ENCODE data around the gene ITPR2.

ITPR2 gene

DNA sequence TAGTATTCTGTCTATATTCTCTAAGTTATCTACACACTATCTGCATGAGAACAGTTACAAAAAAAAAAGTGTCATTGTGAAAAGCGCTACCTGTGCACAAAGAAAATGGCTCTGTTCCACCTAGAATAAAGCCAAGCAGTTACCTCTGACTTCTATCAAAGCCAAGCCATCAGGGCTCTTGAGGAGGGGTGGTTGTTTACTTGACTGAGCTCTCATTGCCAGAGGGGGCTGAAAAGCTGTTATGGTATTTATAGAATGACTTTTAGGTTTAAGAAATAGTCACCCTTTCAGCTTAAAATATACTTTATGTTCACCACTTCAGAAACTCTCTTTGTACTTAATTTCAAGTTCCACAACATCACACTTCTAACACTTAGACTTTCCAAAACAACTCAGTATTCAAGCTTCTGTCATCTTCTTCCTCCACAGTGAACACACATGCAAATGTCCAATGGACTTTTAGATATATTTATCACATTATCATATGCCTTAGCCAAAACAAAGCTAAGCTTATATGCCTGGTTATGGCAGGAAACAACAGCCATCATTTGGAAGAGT lies 7.5 kb downstream of the ITPR2 start:
- in situ Hi-C loops (cut with MboI; ENCODE audit: low sequenced_read_pairs) = no loop called here

GRCh38 chr12:26823390-26823789 lies 9.6 kb downstream of the ITPR2 start:
- in situ Hi-C loops (cut with MboI; ENCODE audit: low sequenced_read_pairs) = no loop called here

DNA sequence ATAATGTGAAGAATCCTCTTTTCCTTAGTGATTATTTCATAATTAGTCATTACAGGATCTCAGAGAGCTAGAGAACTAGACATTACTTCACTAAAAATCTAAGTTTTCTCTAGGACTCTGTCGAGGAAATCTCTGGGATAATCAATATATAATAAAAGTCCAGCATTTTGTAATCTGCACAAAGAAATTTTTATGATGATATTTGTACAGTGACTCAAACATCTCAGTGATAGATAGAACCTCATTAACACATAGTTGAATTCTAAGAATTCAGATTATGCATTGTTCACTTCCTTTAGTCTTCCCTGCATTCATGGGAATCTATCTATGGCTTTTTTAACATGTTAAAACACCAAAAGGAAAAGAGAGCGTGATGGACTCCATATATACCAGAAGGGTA lies 11.0 kb downstream of the ITPR2 start:
- in situ Hi-C loops (cut with MboI; ENCODE audit: low sequenced_read_pairs) = no loop called here

DNA sequence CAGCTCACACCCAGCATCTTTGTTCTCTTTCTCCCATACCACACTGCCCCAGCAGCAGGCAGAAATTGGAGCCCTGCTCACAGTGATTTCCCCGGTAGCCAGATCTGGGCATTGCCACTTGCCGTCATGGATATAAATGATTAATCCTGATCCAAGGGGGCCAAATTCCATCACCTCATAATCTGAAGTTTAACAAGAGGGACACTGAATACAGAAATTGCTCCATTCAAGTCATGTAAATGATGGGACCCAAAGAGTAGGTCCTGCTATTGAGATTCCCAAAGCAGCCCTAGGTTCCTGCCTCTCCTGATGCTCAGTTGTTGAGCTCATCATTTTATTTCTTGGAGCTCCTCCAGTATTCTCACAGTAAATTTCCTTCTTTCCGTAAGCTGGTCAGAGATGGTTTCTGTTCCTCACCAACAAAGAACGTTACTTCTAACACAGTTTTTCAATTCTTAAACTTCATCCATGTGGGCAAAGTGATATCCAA lies 11.7 kb downstream of the ITPR2 start:
- in situ Hi-C loops (cut with MboI; ENCODE audit: low sequenced_read_pairs) = no loop called here

GRCh38 chr12:26818636-26819035 lies 14.4 kb downstream of the ITPR2 start:
- in situ Hi-C loops (cut with MboI; ENCODE audit: low sequenced_read_pairs) = no loop called here

DNA sequence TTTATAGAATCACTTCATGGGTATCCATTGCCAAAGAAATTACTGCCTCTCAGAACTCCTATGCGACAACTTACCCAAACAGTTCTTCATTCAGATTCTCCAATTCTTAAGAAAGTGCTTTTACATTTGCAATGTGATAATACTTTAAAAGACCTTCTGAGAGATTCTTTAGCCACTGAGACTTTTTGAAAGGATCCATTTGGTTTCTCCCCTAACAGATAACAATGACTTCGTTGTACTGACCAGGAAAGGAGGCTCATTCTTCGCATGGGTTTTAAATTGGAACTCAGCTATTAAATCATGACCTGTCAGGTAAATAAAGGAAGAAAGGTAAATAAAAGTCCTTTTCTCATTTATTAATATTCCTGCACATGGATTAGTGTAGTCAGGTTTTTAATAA lies 14.8 kb downstream of the ITPR2 start:
- in situ Hi-C loops (cut with MboI; ENCODE audit: low sequenced_read_pairs) = no loop called here

DNA sequence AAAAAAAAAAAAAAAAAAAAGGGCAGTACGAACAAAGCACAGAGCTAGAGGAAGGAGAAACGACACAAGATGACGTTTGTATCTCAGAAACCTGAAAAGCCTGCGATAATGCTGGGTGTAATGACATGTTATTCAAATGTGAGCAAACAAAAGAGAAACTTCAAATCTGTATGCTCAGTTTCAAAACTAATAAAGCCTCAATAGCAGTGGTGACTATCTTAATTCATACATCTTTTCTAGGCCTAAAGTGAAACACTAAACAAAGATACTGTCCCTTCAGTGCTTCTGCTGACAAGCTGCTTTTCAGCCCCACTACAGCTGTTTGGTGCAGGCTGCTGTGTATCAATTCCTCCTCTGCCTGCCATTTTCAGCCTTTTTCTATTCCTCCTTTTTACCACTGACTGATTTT lies 15.8 kb downstream of the ITPR2 start:
- in situ Hi-C loops (cut with MboI; ENCODE audit: low sequenced_read_pairs) = no loop called here

DNA sequence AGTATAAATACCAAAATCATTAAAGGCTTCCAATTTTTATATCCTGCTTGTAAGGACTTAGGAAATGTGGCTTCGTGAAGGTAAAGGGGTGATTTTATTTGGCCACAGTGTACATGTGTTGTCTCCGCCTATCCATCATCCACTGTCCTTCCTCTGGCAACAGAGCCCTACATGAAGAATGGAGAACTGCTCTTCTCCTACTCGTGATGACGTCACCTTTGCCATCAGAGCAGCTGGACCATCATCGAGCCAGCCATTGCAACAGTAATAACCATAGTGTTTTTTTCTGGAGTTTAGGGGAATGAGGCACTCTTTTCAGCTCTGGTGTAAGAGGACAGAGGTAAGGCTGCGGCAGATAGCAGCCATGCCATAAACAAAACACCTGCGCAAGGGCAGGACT lies 19.2 kb downstream of the ITPR2 start:
- in situ Hi-C loops (cut with MboI; ENCODE audit: low sequenced_read_pairs) = no loop called here

DNA sequence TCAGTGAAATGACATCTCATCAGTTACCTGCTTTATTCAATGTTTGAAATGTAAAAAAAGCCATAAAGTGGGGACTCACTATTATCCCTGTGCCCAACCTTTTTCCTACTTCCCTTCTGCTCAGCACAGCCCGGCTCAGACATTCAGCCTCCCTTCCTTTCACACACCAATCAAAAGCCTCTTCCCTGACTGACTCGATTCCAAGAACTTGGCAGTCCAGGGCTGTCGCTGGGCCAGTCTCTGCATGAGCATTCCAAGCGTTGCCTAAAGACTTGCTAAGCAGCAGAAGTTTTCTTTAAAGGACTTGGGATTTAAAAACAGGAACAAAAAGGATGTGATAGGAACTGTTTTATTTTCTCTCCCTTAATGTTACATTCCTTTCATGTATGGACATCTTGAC lies 22.7 kb downstream of the ITPR2 start:
- in situ Hi-C loops (cut with MboI; ENCODE audit: low sequenced_read_pairs) = no loop called here

DNA sequence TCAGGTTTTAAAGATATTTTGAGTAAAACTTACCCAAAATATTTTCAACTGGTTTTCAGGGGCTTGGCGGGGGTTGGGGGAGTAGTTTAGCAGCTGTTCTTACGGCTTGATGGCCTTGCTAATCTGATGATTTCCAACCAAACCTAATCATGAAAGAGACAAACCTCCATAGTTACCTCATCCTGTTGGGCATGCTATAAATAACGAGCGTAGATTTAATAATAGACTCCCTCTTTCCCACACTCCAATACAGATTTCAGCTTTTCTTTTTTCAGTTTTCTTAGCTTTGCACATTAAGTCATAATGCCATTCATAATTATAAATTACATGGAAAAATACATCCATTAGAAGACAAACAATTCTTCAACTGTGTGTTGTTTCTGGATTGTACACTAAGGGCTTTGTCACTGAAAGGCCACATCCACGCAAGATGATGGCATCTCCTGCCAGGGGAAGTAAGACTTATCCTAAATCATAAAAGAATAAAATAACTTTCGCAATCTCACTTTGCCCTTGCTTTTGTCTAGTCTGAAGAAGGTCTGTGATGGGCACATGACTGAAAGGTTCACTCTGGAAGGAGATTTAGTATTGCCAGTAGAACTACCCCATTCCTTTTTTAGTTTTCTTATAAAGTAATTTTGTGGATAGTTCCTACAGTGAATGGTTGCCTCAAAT lies 23.2 kb downstream of the ITPR2 start:
- in situ Hi-C loops (cut with MboI; ENCODE audit: low sequenced_read_pairs) = no loop called here

- in situ Hi-C loops (cut with MboI; ENCODE audit: low sequenced_read_pairs) = no loop called here
Measured at GRCh38 chr12:26808766-26809476, 24.1 kb downstream of the ITPR2 start.

GRCh38 chr12:26807292-26807691 lies 25.7 kb downstream of the ITPR2 start:
- in situ Hi-C loops (cut with MboI; ENCODE audit: low sequenced_read_pairs) = no loop called here

- in situ Hi-C loops (cut with MboI; ENCODE audit: low sequenced_read_pairs) = no loop called here
Measured at GRCh38 chr12:26806556-26806955, 26.4 kb downstream of the ITPR2 start.

- in situ Hi-C loops (cut with MboI; ENCODE audit: low sequenced_read_pairs) = no loop called here
Measured at GRCh38 chr12:26805401-26805971, 27.5 kb downstream of the ITPR2 start.

DNA sequence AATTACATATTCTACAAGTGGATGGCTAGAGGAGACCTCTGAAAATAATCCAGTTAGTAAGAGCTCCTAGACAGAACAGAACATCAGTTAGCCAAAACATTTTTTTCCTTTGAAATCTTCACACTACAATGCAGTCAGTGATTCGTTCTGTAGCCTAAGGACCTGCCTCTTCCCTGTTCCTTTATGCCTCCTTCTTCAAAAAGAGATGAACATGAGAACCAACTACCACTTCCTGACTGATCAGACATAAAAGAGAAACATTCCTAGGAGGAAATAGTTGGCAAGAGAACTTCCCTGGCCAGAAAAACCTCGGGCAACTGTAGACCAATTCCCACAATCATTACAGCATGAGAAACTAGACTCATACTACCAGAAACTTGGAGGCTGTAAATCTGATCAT lies 29.4 kb downstream of the ITPR2 start:
- in situ Hi-C loops (cut with MboI; ENCODE audit: low sequenced_read_pairs) = no loop called here

GRCh38 chr12:26801486-26801885 lies 31.5 kb downstream of the ITPR2 start:
- in situ Hi-C loops (cut with MboI; ENCODE audit: low sequenced_read_pairs) = no loop called here

GRCh38 chr12:26800858-26801257 lies 32.1 kb downstream of the ITPR2 start:
- in situ Hi-C loops (cut with MboI; ENCODE audit: low sequenced_read_pairs) = no loop called here

GRCh38 chr12:26800347-26800746 lies 32.6 kb downstream of the ITPR2 start:
- in situ Hi-C loops (cut with MboI; ENCODE audit: low sequenced_read_pairs) = no loop called here

GRCh38 chr12:26799741-26800140 lies 33.3 kb downstream of the ITPR2 start:
- in situ Hi-C loops (cut with MboI; ENCODE audit: low sequenced_read_pairs) = no loop called here

GRCh38 chr12:26798640-26799039 lies 34.4 kb downstream of the ITPR2 start:
- in situ Hi-C loops (cut with MboI; ENCODE audit: low sequenced_read_pairs) = no loop called here

DNA sequence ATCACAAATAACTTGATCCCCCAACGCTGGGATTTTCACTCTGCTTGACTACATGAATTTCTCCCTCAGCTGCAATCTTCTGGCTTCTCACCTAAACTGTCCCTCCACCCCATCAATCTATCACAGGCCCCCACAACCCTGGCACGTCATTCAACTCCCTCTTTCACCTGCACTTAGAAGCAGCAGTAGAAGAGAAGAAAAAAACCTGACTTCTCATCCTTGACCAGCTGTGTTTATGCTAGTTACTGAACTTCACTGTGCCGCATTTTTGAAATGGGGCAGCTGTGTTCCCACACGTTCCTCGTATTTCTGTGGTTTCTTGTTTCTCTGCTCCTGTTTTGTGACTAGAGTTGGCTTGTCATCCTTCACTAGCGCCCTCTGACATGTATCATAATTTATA lies 35.0 kb downstream of the ITPR2 start:
- in situ Hi-C loops (cut with MboI; ENCODE audit: low sequenced_read_pairs) = no loop called here

DNA sequence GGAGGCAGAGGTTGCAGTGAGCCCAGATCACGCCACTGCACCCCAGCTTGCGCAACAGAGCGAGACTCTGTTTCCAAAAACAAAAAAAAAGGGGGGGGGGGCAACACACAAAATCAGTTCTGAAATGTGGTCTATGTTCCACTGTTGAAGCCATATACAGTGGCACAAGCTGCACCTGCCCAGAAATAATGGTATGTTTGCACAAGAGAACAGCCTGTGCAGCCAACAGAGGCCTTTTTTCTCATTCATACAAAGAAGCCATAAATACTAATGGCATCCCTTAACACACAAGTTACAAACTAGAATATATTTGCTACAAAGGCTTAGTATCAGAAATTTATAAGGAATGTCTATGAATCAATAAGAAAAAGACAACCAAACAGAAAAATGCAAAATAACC lies 37.1 kb downstream of the ITPR2 start:
- in situ Hi-C loops (cut with MboI; ENCODE audit: low sequenced_read_pairs) = no loop called here
